IPS-18c (cell line): ENCODE data around the gene MMEL1.
A peak's percentile ranks its signal among the peaks of the same experiment; 100 is the strongest.
"Not testable (repeated sequence)": the region's sequence is repeated elsewhere in the genome, so short reads cannot be mapped to it uniquely, and the experiment has no call there.

Source experiments
- H3K4me3 ChIP-seq: 2 replicates; pipeline ENCODE4 v1.7.0; 2013; ENCODE audit warnings: low read depth, mild to moderate bottlenecking, low read length, moderate library complexity; ENCODE audit not compliant: insufficient read depth
- H3K9me3 ChIP-seq: one replicate; pipeline ENCODE4 v1.6.1; 2013; ENCODE audit warnings: mild to moderate bottlenecking, low read length, moderate library complexity; ENCODE audit not compliant: control insufficient read depth, insufficient read depth

The MMEL1 gene

DNA sequence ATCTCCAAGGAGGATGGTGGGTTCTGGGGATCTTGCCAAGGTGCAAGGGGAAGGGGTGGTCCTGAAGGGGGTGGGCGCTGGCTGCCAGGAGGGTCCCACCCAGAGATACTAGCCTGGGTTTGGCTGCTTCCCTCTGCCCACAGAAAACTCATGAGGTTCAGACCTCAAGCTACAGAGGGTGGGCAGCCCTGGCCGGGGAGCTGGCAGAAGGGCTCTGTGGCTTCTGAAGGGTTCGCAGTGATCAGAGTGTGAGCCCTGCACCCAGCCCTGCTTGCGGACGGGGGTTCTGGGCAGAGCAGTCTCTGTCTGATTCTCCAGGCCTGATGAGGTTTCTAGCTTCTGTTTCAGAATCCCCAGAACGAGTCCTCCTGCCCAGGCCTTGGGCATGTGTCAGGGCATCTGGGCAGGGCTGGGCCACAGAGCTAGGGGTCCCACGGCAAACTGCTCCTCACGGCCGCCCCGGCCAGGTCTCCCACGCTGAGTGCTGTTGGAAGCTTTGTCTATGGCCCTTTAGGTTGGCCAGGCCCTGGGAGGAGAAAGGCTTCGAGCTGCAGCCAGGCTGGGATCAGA, 635 bp upstream of the MMEL1 start:
- Histone ChIP-seq H3K4me3 (no peak overlapping the region), H3K9me3 (peaks cover 8% of the 10 kb centered on the region)

DNA sequence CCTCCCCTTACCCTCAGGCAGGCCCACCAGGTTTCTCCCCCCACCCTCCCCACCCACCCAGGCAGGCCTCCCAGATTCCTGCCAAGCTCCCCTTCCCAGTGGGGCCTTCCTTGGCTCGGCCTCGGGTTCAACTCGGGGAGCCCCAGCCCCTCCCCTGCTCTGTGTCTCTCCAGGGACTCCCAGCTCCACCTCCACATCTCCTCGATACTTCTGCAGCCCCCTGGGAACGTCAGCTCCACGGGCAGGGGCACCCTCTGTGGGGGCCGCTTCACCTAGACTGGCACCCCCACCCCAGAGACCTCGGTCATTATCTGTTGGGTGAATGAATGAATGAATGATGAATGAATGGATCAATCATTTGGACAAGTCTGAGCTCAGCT, 775 bp downstream of the MMEL1 start:
- Histone ChIP-seq H3K9me3 (peaks cover 8% of the 10 kb centered on the region), H3K4me3 (no peak overlapping the region)

DNA sequence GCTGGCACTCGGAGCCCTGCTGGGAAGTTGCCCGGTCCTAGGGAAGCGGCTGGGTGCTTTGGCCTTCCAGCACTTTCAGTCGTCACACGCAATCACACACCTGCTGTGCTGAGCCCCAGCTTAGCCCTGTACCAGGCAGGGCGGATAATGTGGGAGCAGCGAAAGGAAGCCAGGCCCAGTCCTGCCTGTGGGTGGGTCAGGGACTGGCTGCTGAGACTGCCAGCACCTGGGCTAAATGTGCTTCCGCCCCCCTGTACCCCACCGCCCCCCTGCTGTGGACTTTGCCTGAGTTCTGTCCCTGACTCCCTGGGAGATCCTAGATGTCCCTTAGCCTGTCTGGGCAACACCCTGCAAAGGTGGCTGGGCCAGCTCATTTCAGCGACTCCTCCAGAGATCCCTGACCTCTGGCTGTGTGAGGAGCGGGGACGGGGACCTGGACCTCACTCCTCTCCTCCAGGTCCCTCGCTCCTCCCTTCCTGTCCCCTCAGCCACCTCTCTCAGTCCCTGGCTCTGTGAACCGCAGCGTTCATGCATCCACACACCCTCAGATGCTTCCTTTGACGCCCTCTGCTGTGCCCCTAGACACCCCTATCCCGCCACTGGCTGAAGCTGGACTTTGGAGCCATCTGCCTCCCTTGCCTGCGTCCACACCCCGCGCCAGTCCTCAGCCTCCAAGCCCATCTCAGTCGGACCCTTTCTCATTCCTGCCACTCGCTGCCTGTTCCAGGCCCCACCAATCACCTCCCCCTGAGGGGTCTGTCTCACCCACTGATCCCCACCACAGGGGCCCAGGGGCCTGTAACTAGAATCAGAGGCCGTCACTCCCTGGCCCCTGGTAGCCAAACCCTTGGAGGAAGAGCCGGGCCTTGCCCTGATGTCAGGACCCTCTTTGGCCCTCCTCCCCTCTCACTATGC, 1.4 kb downstream of the MMEL1 start:
- Histone ChIP-seq H3K4me3 (no peak overlapping the region), H3K9me3 (peaks cover 2% of the 10 kb centered on the region)

DNA sequence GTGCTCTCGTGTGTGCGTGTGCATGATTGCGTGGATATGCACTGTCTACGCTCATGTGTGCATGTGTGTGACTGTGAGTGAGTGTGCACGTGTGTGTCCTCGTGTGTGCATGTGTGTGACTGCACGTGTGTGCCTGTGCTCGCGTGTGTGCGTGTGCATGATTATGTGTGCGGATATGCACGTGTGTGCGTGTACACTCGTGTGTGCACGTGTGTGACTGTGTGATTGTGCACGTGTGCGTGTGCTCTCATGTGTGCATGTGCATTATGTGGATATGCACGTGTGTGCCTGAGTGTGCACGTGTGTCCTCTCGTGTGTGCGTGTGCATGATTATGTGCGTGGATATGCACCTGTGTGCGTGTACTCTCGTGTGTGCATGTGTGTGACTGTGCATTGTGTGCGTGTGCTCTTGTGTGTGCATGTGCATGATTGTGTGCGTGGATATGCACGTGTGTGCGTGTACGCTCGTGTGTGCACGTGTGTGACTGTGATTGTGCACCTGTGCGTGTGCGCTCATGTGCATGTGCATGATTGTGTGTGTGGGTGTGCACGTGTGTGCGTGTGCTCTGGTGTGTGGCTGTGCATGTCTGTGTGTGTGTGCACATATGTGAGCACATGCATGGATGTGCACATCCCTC, 2.2 kb downstream of the MMEL1 start:
- Histone ChIP-seq H3K4me3 (peak overlapping the region; percentile 17; the same call in 1 of the 2 replicates), H3K9me3 (peaks cover 2% of the 10 kb centered on the region)

GRCh38 chr1:2629627-2630497, 3.0 kb downstream of the MMEL1 start:
- Histone ChIP-seq H3K9me3 (peaks cover 2% of the 10 kb centered on the region), H3K4me3 (peak overlapping the region; percentile 43)

DNA sequence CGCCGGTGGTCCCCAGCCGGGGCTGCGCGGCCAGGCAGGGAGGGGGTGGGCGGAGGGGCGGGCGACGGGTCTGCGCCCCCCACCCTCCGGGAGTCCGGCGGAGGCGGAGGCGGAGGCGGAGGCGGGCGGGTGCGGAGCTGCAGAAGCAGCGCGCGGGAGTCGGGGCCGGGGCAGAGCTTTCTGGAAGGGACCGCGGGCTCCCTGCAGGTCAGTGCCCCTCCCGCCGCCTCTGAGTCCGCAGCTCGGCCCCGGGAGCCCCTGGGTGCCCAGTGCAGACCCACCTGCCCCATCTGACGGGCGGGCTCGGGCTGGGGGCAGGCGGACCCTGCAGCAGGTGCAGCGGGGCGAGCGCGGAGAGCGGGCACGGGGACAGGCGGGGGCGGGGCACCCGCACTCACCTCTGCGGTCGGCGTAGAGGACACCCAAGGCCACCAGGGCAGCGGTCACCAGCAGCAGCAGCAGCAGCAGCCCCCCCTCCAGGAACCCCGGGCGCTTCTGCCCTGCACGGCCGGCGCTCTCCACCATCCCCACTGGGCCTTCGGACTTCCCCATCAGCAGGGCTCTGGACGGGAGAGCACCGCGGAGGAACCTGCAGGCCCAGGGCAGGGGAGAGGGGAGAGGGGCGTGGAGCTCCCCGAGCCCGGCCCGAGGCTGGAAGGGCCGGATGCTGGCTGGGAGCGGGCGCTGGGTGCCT, 3.7 kb downstream of the MMEL1 start:
- peak overlapping the region; percentile 43 for H3K4me3 ChIP-seq
- H3K9me3 ChIP-seq: peaks cover 2% of the 10 kb centered on the region

GRCh38 chr1:2628191-2628932, 4.5 kb downstream of the MMEL1 start:
- Histone ChIP-seq H3K9me3 (peaks cover 2% of the 10 kb centered on the region), H3K4me3 (peak overlapping the region; percentile 43)

GRCh38 chr1:2627746-2628145, 5.1 kb downstream of the MMEL1 start:
- Histone ChIP-seq H3K4me3 (no peak overlapping the region), H3K9me3 (no peaks in the 10 kb centered on the region)

DNA sequence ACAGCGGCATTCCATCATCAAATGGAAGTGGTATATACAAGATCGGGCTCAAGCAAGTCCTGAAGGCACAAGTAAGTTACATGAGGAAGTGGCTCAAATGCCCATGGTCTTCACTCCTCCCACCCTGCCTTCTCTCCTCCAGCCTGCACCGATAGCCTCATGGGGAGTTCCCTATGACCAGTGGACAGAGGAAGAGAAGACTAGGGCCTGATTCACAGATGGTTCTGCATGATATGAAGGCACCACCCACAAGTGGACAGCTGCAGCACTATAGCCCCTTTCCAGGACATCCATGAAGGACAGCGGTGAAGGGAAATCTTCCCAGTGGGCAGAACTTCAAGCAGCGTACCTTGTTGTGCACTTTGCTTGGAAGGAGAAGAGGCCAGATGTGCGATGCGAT, 7.1 kb downstream of the MMEL1 start:
- not testable (repeated sequence) for H3K4me3 ChIP-seq, H3K9me3 ChIP-seq

DNA sequence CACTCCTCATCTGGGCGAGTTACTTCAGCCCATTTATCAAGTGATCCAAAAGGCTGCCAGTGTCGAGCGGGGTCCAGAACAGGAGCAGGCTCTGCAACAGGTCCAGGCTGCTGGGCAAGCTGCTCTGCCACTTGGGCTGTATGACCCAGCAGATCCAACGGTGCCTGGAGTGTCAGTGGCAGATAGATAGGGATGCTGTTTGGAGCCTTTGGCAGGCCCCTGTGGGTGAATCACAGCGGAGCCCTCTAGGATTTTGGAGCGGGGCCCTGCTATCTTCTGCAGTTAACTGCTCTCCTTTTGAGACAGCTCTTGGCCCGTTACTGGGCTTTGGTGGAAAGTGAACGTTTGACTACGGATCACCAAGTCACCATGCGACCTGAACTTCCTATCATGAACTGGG, 7.5 kb downstream of the MMEL1 start:
- Histone ChIP-seq H3K9me3 (no peaks in the 10 kb centered on the region), H3K4me3 (no peak overlapping the region)

GRCh38 chr1:2624735-2625300, 8.0 kb downstream of the MMEL1 start:
- H3K9me3 ChIP-seq: no peaks in the 10 kb centered on the region
- H3K4me3 ChIP-seq: no peak overlapping the region

DNA sequence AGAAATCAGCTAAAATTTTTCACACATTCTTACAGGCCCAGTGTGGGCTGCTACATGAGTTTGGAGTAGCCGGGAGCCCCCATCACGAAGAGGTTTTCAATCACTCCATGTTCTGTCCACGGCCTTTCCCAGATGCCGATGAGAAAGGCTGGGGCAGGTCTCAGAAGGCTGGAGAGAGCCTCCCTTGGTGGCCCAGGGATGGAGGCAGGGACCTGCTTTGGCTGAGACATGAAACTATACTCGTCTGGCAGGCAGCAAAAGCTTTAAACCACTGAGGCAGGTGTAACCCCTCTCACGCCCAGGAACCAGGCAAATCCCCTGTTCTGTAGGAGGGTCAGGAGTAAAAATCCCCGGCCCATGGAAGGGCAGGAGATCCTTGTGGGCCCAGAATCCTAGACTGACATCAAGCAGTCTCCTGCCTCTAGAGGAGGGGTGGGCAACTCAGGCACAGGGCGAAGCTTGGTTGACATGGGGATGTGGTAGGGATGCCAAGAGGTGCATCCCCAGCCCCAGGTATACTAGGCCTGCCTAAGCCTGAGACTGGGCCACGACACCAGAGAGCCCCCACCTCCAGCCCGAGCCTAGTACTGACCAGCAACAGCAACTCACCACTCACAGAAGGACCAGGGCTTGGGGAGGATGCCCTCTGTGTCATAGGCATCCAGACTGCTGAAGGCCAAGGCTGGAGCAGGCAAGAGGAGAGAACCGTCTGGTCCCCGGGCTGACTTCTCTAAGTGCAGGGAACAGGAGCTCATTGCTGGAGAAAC, 9.1 kb downstream of the MMEL1 start:
- Histone ChIP-seq H3K4me3 (no peak overlapping the region), H3K9me3 (no peaks in the 10 kb centered on the region)

- H3K9me3 ChIP-seq: peaks cover 2% of the 10 kb centered on the region
- H3K4me3 ChIP-seq: no peak overlapping the region
Observed at GRCh38 chr1:2617971-2618470, 14.8 kb downstream of the MMEL1 start.

- H3K4me3 ChIP-seq: no peak overlapping the region
- peaks cover 2% of the 10 kb centered on the region for H3K9me3 ChIP-seq
Observed at GRCh38 chr1:2614145-2614544, 18.7 kb downstream of the MMEL1 start.
